HepG2 (cell line): ENCODE results near the gene SHLD1. TPM values are rescaled to one million over a fixed set of nuclear protein-coding genes. Genes with fewer than 3 reads are reported as not detected.

Source experiments
- E2F1 ChIP-seq: sonication (generic); formaldehyde crosslinking; IDR thresholded peaks from 2 replicates; pipeline ENCODE4 v1.5.0; 2020; ENCODE audit warnings: missing genetic modification reagents
- FIP1L1 ChIP-seq: fragments of 200-400 bp; formaldehyde crosslinking; IDR thresholded peaks from 2 replicates; pipeline ENCODE4 v1.6.1; 2018; ENCODE audit warnings: low read depth, mild to moderate bottlenecking, low read length, moderate library complexity, borderline replicate concordance; ENCODE audit not compliant: insufficient read depth
- FOXM1 ChIP-seq: sonication (generic); formaldehyde crosslinking; IDR thresholded peaks from 2 replicates; pipeline ENCODE4 v1.5.0; 2020; ENCODE audit warnings: missing genetic modification reagents
- FOXP4 ChIP-seq: sonication (generic); formaldehyde crosslinking; IDR thresholded peaks from 2 replicates; pipeline ENCODE4 v1.4.0; 2020; ENCODE audit warnings: missing genetic modification reagents
- GLMP ChIP-seq: sonication (generic); formaldehyde crosslinking; IDR thresholded peaks from 2 replicates; pipeline ENCODE4 v1.9.0; 2021; ENCODE audit warnings: missing genetic modification reagents, mild to moderate bottlenecking, borderline replicate concordance
- HES4 ChIP-seq: sonication (generic); formaldehyde crosslinking; IDR thresholded peaks from 2 replicates; pipeline ENCODE4 v1.9.0; 2021; ENCODE audit warnings: mild to moderate bottlenecking, missing genetic modification reagents, borderline replicate concordance
- MAZ ChIP-seq, 2 experiments: sonication (generic) in 1 of 2; formaldehyde crosslinking in 1 of 2; IDR thresholded peaks; 2 replicates each; pipeline versions ENCODE4 v1.5.0 to v1.6.1; 2012 to 2020; ENCODE audit warnings: low read depth in 2 of 2, mild to moderate bottlenecking in 2 of 2, borderline replicate concordance in 1 of 2, improper control_type of control experiment in 1 of 2, low read length in 1 of 2, missing genetic modification reagents in 1 of 2, moderate library complexity in 1 of 2
- MLX ChIP-seq: IDR thresholded peaks from 2 replicates; pipeline ENCODE4 v1.6.1; 2016
- NR2F1 ChIP-seq, 2 experiments: fragments of 450-650 bp in 1 of 2; formaldehyde crosslinking in 1 of 2; IDR thresholded peaks; 2 replicates each; pipeline versions ENCODE4 v1.5.0 to v1.6.1; 2016 to 2020; ENCODE audit warnings: mild to moderate bottlenecking in 1 of 2, missing compliant biosample characterization in 1 of 2, missing genetic modification reagents in 1 of 2, moderate library complexity in 1 of 2
- PATZ1 ChIP-seq: sonication (generic); formaldehyde crosslinking; IDR thresholded peaks from 2 replicates; pipeline ENCODE4 v1.4.0; 2020; ENCODE audit warnings: missing genetic modification reagents
- PHF5A ChIP-seq: IDR thresholded peaks from one replicate; pipeline ENCODE4 v1.6.1; 2018; ENCODE audit warnings: low read depth, missing genetic modification reagents; ENCODE audit not compliant: unreplicated experiment
- SMYD3 ChIP-seq: sonication (generic); formaldehyde crosslinking; IDR thresholded peaks from 2 replicates; pipeline ENCODE4 v1.8.1; 2023; ENCODE audit warnings: mild to moderate bottlenecking, missing genetic modification reagents
- SPEN ChIP-seq: sonication (generic); formaldehyde crosslinking; IDR thresholded peaks from 2 replicates; pipeline ENCODE4 v1.5.1; 2020; ENCODE audit warnings: low read depth, mild to moderate bottlenecking, missing genetic modification reagents
- SYNCRIP ChIP-seq: fragments of 200-400 bp; formaldehyde crosslinking; IDR thresholded peaks from 2 replicates; pipeline ENCODE4 v1.6.1; 2018; ENCODE audit warnings: mild to moderate bottlenecking, low read depth, low read length; ENCODE audit not compliant: insufficient read depth
- ZMYM3 ChIP-seq: sonication (generic); formaldehyde crosslinking; IDR thresholded peaks from 2 replicates; pipeline ENCODE4 v1.5.1; 2020; ENCODE audit warnings: mild to moderate bottlenecking, missing genetic modification reagents
- ZNF180 ChIP-seq: sonication (generic); formaldehyde crosslinking; IDR thresholded peaks from 2 replicates; pipeline ENCODE4 v1.4.0; 2020; ENCODE audit warnings: low read depth, missing genetic modification reagents, borderline replicate concordance
- ZNF225 ChIP-seq: sonication (generic); formaldehyde crosslinking; IDR thresholded peaks from 2 replicates; pipeline ENCODE4 v1.4.0; 2020; ENCODE audit warnings: mild to moderate bottlenecking, missing genetic modification reagents
- ZNF546 ChIP-seq: sonication (generic); formaldehyde crosslinking; conservative IDR thresholded peaks from 2 replicates; pipeline ENCODE4 v1.8.1; 2023; ENCODE audit warnings: mild to moderate bottlenecking, missing genetic modification reagents
- ZNF780A ChIP-seq: sonication (generic); formaldehyde crosslinking; IDR thresholded peaks from 2 replicates; pipeline ENCODE4 v1.8.0; 2022; ENCODE audit warnings: mild to moderate bottlenecking, missing genetic modification reagents, moderate library complexity
- ZSCAN20 ChIP-seq: sonication (generic); formaldehyde crosslinking; IDR thresholded peaks from 2 replicates; pipeline ENCODE4 v1.4.0; 2020; ENCODE audit warnings: missing genetic modification reagents, mild to moderate bottlenecking, borderline replicate concordance
- polyA plus RNA-seq, 8 experiments: library from polyadenylated mRNA; depleted of rRNA in 3 of 8; stranded (reverse) in 7 of 8; unstranded in 1 of 8; fragments of >200 nt; fragmentation: Illumina TruSeq in 4 of 8; extraction: Trizol in 4 of 8; gene quantifications; 2 replicates each; pipeline versions ENCODE4 v1.2.1 to v1.2.3, GENCODE V29; 2011 to 2016; ENCODE audit warnings: low read depth in 4 of 8, missing spikeins in 1 of 8, mixed read lengths in 1 of 8; ENCODE audit not compliant: insufficient read depth in 1 of 8
- total RNA-seq, 5 experiments: library from RNA; depleted of rRNA; stranded (reverse); fragments of >200 nt; fragmentation: Illumina TruSeq; extraction: Trizol; gene quantifications; 2 replicates each; pipeline ENCODE4 v1.2.3, GENCODE V29; 2016; ENCODE audit warnings: low read depth in 1 of 5

SHLD1 gene
- total and polyA plus RNA-seq, 2 of the 13 experiments (the other 11 are each of a cell fraction or from before 2014, with no cell fraction given), result 8.9 to 10.0 TPM

GRCh38 chr20:5781798-5782750, 31.9 kb downstream of the SHLD1 start (continued):
- no peak for TF ChIP-seq GLMP (CRISPR knock-in tag)
- no peak for TF ChIP-seq ZSCAN20 (CRISPR knock-in tag)
- TF ChIP-seq FOXM1 (CRISPR knock-in tag), result no peak
- no peak for TF ChIP-seq ZNF780A (CRISPR knock-in tag)
- TF ChIP-seq ZNF546 (CRISPR knock-in tag), result no peak
- TF ChIP-seq ZMYM3 (CRISPR knock-in tag), result 0 out of 2 replicates have a peak, but pooled peaks have one; percentile 37
- peak; percentile 67 for TF ChIP-seq MLX
- TF ChIP-seq ZNF225 (CRISPR knock-in tag), result no peak
- TF ChIP-seq FOXP4 (CRISPR knock-in tag), result peak; percentile 83
- peak; percentile 66 for TF ChIP-seq PATZ1 (CRISPR knock-in tag)
- no peak; the same call in 1 of the 2 replicates for TF ChIP-seq SPEN (CRISPR knock-in tag)
- no peak for TF ChIP-seq SMYD3
- no peak for TF ChIP-seq FIP1L1
- TF ChIP-seq NR2F1 (CRISPR knock-in tag; IDR thresholded peaks at IDR 0.05), result peak in 1 of 2 experiments; percentile 47; a peak in 2 of 4 replicates
- TF ChIP-seq HES4 (CRISPR knock-in tag), result no peak
- no peak for TF ChIP-seq E2F1 (CRISPR knock-in tag)
- no peak for TF ChIP-seq SYNCRIP
- TF ChIP-seq ZNF180 (CRISPR knock-in tag), result no peak
- TF ChIP-seq MAZ (IDR thresholded peaks at IDR 0.05; ENCODE audit: borderline replicate concordance, low read depth, low read length), result peak; percentile 60
- no peak for TF ChIP-seq MAZ (CRISPR knock-in tag; IDR thresholded peaks at IDR 0.05; ENCODE audit: low read depth)
- TF ChIP-seq PHF5A (CRISPR knock-in tag), result no peak
